ENCODE data around the gene GNAI2.
"Not testable (repeated sequence)": the region's sequence is repeated elsewhere in the genome, so short reads cannot be mapped to it uniquely, and the experiment has no call there.

Gene GNAI2

DNA sequence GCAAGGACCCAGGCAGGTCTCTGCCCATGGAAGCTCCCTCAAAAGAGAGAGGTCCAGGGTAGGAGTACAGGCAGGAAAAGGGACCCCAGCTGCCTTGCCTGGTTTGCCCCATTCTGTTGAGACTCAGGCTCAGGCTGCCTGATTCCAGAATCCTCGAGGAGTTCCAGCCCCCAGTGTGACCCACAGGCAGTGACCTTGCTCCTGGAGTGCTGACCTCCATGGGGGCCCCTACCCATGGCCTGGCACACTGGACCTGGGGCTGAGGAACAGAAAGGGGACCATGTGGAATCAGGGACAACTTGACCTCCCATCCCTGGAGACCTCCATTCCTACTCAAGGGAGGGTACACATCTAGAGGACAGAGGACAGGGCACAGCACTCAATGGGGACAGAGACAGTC is 29.6 kb downstream of the GNAI2 start:
- no peak for DNase-seq

DNA sequence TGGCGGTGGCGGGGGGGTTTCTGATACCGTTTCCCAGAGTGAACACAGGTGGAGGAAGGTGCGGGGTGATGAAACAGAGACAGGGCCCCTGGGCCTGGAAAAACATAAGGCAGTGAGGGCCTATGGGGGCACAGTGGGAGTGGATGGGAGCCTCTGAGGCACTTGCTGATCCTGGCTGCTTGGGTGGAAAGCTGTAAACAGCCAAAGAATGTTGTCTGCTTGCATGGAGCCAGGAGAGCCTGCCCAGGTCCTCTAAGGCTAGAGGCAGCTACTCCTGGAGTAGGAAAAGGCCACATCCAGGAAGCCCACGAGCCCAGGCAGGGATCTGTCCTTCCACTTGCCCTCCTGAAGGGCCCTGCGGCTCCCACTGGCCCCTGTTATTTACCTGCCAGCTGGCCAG is 30.0 kb downstream of the GNAI2 start:
- DNase-seq: no peak

DNA sequence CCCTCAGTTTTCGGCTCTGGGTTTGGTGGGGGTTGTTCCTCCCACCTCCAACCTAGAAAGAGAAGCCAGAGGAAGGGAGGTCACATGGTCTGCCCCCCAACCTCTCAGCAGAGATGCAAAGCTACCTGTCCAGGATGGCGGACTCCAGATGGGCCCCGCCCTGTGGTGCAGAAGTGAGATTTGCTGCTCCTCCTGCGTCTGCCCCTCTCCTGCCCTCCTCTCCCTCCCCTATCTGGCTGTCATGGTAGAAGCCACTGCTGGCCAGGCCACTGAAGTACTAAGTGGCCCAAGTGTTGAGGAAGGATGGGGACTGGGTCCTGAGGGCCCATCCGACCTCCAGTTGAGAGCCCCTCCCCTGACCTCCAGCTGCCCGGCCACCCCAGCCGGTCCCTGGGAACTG is 30.8 kb downstream of the GNAI2 start:
- no peak for DNase-seq

DNA sequence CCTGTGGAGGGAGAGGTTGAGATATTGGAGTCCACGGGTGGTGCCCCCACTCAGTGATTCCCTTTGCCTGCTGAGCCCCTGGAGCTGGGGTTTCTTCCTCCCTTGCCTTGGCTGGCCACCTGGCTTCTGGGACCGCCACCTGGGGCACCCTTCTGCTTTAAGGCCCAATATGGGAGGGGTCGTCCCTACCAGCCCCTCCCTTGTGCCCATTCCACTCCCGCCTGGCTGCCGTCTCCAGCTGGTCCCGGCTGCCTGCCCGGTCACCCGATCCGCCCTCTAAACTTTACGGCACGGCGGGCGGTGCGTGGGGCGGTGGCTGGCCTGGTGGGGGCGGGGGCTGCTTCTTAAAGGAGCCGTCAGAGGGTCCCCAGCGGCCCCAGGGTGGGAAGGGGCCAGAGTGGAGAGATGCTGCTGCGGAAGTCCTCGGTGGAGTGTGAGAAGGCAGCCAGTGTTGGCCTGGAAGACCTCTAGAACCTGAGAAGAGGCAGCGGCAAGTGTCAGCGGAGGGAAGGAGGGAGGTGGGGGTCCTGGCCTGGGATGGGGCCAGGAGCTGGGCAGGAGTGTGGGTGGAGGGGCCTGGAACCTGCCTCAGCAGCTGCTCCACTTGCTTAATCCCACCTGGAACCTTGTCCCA is 31.4 kb downstream of the GNAI2 start:
- no peak for DNase-seq

DNA sequence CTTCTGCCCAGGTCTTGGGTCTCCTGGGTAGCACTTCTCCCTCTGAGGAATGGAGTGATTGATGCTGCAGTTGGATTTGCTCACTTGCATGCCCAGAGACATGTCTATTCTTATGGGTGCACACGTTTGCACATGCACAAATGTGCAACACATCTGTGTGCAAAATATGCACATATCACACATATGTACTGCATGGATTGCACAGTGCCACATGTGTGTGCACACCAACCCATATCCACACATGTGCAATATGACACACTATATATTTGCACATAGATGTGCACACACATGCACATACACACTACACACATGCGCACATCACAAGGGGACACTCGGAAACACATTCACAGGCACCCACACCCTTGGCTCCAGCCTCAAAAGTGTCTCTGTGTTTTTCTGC is 32.3 kb downstream of the GNAI2 start:
- no peak for DNase-seq

DNA sequence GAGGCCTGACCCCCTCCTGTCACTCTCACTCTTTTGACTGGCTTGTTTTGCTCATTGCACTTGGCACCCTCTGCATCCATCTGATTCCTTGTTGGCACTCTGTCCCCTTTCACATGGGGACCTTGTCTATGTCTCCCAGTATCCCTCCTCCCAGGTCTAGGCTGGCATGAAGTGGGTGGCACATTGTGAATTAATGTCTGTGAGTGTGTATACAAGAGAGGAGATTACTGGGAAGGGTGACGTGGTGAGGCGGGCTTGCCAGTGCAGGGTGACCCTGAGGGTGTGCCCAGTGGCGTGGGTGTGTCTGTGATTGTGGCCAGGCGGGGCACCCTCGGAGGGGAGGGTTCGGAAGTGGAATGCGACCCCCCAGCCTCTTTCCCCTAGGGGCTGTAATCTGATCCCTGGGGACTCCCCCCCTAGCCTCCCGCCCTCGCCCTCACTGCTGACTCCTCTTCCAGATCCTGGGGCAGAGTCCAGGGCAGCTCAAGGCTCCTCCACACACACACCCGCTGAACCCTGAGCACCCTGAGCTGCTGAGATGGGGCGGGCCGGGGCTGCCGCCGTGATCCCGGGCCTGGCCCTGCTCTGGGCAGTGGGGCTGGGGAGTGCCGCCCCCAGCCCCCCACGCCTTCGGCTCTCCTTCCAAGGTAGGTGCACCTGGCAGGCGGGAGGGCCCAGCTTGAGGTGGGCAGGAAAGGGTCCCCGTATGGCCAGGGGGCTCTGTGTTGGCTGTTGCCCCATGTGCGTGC is 32.9 kb downstream of the GNAI2 start, which contains the start of gene SEMA3B:
Gene SEMA3B (plus strand): TSS at position 445 of the 749 bp plus-strand sequence. CDS start 94 bp downstream, at position 539.
- no peak for DNase-seq

DNA sequence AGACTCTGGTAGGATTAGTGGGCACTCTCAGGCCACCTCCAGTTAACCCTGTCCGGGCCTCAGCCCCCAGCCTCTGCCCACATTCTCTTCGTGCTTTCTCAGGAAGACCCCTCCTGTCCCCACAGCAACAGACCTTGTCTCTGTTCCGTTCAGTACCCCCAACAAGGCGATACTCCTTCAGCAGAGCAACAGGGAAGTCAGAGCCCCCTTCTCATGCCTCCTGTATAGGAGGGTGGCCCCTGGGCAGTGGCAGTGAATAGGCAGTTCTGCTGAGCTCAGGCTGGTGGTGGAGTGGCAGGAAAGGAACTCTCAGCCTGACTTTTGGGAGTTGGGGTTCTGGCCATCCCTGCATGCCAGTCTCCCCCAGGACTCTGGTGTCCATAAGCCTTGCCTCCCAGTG is 33.5 kb downstream of the GNAI2 start:
- no peak for DNase-seq

DNA sequence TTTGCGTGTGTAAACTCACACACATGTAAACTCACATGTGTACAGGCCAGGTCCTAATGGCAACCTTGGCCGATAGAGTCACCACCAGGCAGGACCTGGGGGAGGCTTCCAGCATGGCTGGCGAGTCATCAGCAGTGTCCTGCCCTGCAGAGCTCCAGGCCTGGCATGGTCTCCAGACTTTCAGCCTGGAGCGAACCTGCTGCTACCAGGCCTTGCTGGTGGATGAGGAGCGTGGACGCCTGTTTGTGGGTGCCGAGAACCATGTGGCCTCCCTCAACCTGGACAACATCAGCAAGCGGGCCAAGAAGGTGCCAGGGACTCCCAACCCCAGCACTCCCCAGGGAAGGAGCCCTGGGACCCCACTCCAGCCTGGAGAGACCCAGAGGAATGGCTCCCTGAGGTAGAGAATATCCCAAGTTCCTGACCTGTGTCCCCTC is 34.0 kb downstream of the GNAI2 start:
- DNase-seq: no peak

DNA sequence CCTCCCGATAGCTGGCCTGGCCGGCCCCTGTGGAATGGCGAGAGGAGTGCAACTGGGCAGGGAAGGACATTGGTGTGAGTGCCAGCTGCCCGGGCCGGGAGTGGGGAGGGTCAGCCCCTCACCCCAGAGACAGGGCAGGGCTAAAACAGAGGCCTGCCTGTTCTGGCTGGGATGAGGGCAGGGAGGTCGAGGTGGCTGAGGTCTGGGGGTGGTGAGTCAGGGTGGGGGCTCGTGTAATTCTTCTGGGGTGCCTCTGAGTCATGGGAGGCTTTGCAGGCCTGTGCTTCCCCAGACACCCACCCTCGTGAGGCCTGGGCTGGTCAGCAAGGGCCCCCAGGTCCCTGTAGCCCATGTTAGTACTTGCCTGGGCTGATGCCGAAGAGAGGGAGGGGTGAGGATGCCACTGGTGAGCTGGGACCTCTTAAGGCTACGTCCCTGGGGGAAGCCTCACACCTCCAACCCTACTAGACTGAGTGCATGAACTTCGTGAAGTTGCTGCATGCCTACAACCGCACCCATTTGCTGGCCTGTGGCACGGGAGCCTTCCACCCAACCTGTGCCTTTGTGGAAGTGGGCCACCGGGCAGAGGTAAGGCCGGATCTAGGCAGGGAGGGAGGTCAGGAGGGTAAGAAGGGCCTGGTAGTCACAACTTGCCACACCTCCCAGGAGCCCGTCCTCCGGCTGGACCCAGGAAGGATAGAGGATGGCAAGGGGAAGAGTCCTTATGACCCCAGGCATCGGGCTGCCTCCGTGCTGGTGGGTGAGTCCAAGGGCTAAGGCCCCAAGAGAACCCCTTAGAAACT is 34.6 kb downstream of the GNAI2 start:
- no peak for DNase-seq

DNA sequence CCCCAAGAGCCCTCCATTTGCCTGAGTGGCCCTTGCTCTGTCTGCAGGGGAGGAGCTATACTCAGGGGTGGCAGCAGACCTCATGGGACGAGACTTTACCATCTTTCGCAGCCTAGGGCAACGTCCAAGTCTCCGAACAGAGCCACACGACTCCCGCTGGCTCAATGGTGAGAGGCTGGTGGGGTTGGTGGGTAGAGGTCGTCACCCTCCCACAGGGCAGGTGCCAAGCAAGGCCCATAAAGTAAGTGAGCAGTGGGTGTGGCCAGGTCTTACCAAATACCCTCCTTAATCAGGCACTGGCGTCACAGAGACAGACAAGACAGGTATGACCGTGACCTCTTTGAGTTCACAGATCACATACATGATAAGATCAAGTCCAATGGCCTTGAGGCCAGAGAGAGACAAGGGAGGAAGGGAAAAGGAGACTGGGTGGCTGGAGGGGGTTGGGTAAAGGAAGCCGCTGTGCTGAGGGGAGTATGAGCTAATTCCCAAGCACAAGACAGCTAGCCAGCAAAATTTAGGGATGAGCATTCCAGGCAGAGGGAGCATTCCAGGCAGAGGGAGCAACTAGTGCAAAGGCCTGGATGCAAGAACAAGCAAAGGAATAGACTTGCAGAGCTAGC is 35.4 kb downstream of the GNAI2 start:
- no peak for DNase-seq

DNA sequence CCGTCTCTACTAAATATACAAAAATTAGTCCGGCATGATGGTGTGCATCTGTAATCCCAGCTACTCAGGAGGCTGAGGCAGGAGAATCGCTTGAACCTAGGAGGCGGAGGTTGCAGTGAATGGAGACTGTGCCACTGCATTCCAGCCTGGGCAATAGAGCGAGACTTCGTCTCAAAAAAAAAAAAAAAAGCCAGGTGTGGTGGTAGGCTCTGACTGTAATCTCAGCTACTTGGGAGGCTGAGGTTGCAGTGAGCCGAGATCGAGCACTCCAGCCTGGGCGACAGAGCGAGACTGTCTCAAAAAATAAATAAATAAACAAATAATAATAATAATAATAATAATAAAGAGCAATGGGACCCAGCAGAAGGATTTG is 36.5 kb downstream of the GNAI2 start:
- not testable (repeated sequence) for DNase-seq

DNA sequence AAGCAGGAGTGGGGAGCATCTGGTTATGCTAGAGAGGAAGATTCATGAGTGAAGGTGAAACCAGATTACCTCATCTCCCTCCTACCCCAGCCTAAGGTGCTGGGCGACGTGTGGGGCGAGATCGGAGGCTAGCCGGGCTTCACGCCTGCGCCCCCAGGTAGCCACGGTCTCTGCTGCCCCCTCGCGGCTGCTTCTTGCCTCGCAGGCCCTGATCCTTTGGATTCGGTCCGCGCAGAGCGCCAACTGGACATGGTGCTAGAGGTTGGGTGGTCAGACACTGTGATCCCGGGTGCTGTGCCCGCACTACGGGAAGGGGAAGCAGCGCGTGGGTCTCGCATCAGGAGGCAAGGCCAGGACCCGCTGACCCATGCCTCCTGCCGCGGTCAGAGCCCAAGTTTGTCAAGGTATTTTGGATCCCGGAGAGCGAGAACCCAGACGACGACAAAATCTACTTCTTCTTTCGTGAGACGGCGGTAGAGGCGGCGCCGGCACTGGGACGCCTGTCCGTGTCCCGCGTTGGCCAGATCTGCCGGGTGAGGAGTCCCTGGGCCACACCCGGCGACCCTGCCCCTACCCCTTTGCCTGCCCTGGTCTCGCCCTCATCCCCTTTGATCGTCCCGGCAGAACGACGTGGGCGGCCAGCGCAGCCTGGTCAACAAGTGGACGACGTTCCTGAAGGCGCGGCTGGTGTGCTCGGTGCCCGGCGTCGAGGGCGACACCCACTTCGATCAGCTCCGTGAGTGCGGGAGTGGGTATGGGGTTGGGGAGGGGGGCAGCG is 37.1 kb downstream of the GNAI2 start:
- peak; percentile 36 for DNase-seq

DNA sequence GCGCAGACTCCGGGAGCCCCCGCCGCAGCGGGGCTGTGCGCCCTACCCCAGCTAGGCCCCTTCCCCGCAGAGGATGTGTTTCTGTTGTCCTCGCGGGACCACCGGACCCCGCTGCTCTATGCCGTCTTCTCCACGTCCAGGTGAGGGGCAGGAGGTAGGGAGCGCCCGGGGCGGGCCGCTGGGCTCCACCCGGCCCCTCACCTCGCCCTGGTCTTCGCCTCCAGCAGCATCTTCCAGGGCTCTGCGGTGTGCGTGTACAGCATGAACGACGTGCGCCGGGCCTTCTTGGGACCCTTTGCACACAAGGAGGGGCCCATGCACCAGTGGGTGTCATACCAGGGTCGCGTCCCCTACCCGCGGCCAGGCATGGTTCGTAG is 37.7 kb downstream of the GNAI2 start:
- no peak for DNase-seq

DNA sequence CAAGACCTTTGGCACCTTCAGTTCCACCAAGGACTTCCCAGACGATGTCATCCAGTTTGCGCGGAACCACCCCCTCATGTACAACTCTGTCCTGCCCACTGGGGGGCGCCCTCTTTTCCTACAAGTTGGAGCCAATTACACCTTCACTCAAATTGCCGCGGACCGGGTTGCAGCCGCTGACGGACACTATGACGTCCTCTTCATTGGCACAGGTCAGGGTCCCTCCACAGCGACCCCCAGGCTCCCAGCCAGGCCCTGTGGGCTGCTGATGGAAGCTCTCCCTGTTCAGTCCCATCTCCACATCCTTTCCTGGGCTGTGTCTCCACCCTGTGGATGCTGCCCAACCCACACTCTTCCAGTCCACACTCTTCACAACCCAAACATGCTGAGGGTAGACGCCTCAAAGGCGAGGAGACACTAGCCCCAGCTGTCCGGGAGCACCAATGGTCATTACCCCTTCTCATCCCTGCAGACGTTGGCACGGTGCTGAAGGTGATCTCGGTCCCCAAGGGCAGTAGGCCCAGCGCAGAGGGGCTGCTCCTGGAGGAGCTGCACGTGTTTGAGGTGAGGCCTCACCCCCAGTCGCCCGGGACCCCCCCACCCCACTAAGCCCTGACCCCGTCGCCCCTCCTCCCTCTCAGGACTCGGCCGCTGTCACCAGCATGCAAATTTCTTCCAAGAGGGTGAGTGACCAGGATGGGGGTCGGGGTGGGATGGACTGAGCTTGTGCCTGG is 38.5 kb downstream of the GNAI2 start:
- DNase-seq: peak; percentile 29

DNA sequence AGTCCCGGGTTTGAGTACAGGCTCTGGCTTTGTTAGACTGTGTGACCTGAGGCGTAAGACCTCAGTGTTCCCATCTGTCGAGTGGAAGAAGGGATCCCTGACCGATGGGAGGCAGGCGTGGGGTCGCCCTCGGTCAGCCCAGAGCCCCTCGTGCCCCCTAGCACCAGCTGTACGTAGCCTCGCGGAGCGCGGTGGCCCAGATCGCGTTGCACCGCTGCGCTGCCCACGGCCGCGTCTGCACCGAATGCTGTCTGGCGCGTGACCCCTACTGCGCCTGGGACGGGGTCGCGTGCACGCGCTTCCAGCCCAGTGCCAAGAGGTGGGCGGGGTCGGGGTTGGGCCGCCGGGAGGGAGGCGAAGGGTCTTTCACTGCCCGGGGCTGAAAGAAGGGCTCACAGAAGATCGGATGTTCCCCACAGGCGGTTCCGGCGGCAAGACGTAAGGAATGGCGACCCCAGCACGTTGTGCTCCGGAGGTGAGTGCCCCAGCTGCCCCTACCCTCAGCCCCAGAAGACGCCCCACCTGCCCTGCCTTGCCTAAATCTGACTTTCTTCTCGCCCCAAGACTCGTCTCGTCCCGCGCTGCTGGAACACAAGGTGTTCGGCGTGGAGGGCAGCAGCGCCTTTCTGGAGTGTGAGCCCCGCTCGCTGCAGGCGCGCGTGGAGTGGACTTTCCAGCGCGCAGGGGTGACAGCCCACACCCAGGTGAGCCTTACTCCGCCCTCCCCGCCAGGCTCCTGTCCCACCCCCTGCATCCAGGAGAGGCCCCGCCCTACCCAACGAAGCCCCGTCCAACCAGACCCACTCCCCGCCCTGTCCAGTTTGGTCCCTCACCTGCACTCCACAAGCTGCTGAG is 39.4 kb downstream of the GNAI2 start:
- DNase-seq: no peak

DNA sequence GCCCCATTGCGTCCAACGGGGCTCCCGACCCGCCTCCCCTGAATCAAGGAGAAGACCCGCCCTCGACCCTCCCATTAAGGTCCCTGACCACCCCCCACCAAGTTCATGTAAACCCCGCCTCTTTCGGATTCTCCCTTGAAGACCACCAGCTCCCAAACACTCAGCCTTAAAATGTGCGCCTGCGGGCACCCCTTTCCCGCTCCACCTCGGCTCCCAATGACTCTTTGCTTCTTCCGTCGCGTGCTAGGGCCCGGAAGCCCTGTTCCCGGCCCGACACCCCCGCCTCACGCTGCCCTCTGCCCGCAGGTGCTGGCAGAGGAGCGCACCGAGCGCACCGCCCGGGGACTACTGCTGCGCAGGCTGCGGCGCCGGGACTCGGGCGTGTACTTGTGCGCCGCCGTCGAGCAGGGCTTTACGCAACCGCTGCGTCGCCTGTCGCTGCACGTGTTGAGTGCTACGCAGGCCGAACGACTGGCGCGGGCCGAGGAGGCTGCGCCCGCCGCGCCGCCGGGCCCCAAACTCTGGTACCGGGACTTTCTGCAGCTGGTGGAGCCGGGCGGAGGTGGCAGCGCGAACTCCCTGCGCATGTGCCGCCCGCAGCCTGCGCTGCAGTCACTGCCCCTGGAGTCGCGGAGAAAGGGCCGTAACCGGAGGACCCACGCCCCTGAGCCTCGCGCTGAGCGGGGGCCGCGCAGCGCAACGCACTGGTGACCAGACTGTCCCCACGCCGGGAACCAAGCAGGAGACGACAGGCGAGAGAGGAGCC is 40.2 kb downstream of the GNAI2 start:
- no peak for DNase-seq

DNA sequence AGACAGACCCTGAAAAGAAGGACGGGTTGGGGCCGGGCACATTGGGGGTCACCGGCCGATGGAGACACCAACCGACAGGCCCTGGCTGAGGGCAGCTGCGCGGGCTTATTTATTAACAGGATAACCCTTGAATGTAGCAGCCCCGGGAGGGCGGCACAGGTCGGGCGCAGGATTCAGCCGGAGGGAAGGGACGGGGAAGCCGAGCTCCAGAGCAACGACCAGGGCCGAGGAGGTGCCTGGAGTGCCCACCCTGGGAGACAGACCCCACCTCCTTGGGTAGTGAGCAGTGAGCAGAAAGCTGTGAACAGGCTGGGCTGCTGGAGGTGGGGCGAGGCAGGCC is 40.7 kb downstream of the GNAI2 start:
- DNase-seq: no peak

DNA sequence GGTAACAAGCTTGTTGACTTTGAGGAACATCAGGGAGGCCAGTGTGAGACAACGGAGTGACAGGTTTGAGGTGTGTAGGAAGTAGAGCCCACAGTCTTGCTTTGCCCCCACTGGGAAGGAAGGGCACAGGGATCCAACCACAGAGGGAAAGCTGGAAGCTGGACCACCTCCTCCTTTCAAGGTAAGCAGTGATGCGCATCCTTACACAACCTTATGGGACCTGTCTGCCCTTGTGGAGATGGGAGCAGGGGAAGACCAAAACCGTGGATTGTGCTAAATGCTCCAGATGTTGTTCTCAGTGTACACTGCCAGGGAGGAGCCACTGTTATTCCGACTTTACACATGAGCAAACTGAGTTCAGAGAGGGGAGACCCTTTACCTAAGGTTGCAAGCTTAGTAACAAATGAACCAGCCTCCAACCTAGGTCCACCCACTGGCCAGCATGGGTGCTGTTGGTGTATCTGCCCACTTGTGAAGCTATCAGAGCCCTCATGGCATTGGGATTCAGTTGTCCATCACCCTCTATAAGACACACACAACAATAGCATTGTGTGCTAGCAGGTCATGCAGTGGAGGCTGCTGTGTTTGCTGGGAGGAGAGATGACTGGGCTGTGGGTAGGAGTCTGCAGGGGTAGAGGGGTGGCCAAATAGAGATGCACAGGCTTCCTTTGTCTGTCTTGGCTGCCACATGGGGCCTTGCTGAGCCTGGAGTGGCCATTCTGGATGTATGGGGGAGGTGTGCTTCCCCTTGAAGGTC is 42.3 kb downstream of the GNAI2 start:
- DNase-seq: no peak

DNA sequence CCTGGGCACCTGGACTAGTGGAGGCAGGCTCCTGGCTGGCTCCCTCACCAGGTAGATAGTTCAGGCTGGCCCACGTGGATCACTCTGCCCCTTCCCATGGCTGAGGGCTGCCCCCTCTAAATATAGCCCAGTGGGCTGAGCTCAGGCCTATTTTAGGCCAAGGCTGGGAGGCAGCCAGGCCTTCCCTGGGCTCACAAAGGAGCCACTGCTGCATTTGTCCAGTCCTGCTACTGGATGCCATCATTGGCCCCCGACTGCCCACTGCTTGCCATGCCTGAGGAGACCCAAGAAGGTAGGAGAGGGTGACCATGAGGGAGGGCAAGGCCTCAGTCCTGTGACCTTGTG is 42.8 kb downstream of the GNAI2 start, which contains the start of gene LSMEM2:
Gene LSMEM2 (plus strand): TSS at position 208 of the 345 bp plus-strand sequence. CDS start 27 bp downstream, at position 235.
- no peak for DNase-seq

Measured in NCI-H526 treated with DMSO at 0.1 percent for 48 hours (cell line).